ENCODE data around the gene LSM7.

Gene LSM7

GRCh38 chr19:2329501-2329916 lies 1.1 kb upstream of the LSM7 start:
- Histone ChIP-seq H3K56ac (ENCODE audit: low read length) (peak overlapping the region; percentile 97), H2BK5ac (ENCODE audit: low read length) (no peak overlapping the region), H3K4me3 (ENCODE audit: low read length) (no peak overlapping the region), H4K8ac (ENCODE audit: low read depth, low read length) (no peak overlapping the region), H3K27ac (ENCODE audit: low read depth, low read length) (no peak overlapping the region), H3K79me1 (ENCODE audit: low read length) (peaks cover 34% of the 10 kb centered on the region), H3K4ac (ENCODE audit: low read depth, low read length) (no peak overlapping the region), H2AK5ac (ENCODE audit: low read length) (no peak overlapping the region), H2BK15ac (replicated peaks; ENCODE audit: low read depth) (no peak overlapping the region), H3K9ac (ENCODE audit: low read length) (peak overlapping the region; percentile 98), H3K79me2 (ENCODE audit: control insufficient read depth, insufficient read depth, low read length) (peaks cover 54% of the 10 kb centered on the region), H3K27me3 (ENCODE audit: insufficient read depth, low read length, poor library complexity) (no peaks in the 10 kb centered on the region), H3K18ac (ENCODE audit: low read length) (no peak overlapping the region), H3K23ac (ENCODE audit: low read length) (no peak overlapping the region), H3K4me2 (ENCODE audit: low read length) (peak overlapping the region; percentile 77), H4K5ac (ENCODE audit: low read length) (no peak overlapping the region), H3K4me1 (ENCODE audit: control insufficient read depth, low read depth, low read length) (peaks cover 2% of the 10 kb centered on the region), H3K36me3 (ENCODE audit: control insufficient read depth, insufficient read depth, low read length) (peaks cover 2% of the 10 kb centered on the region), H2BK120ac (ENCODE audit: low read depth, low read length) (no peak overlapping the region)
- DNase-seq, result no peak
- WGBS (ENCODE audit: extremely low coverage, insufficient coverage, low lambda C conversion rate), result no CpG with 5 or more reads among the region's 13 CpGs

- peaks cover 54% of the 10 kb centered on the region for H3K79me2 ChIP-seq (ENCODE audit: control insufficient read depth, insufficient read depth, low read length)
Measured at GRCh38 chr19:2329149-2329478, 728 bp upstream of the LSM7 start.

GRCh38 chr19:2327773-2328400 lies 499 bp downstream of the LSM7 start:
- H3K79me2 ChIP-seq (ENCODE audit: control insufficient read depth, insufficient read depth, low read length), result peaks cover 52% of the 10 kb centered on the region
- peak; percentile 90 for DNase-seq
- no peak overlapping the region for H2BK15ac ChIP-seq (replicated peaks; ENCODE audit: low read depth)
- peaks cover 2% of the 10 kb centered on the region for H3K36me3 ChIP-seq (ENCODE audit: control insufficient read depth, insufficient read depth, low read length)
- no CpG with 5 or more reads among the region's 18 CpGs for WGBS (ENCODE audit: extremely low coverage, insufficient coverage, low lambda C conversion rate)
- H4K8ac ChIP-seq (ENCODE audit: low read depth, low read length), result no peak overlapping the region
- H3K79me1 ChIP-seq (ENCODE audit: low read length), result peaks cover 29% of the 10 kb centered on the region
- no peak overlapping the region for H4K5ac ChIP-seq (ENCODE audit: low read length)
- no peaks in the 10 kb centered on the region for H3K27me3 ChIP-seq (ENCODE audit: insufficient read depth, low read length, poor library complexity)
- H3K4me2 ChIP-seq (ENCODE audit: low read length), result peak overlapping the region; percentile 30
- peak overlapping the region; percentile 99 for H3K4me3 ChIP-seq (ENCODE audit: low read length)
- H2BK5ac ChIP-seq (ENCODE audit: low read length), result no peak overlapping the region
- H3K18ac ChIP-seq (ENCODE audit: low read length), result no peak overlapping the region
- peak overlapping the region; percentile 99 for H3K56ac ChIP-seq (ENCODE audit: low read length)
- H3K9ac ChIP-seq (ENCODE audit: low read length), result peak overlapping the region; percentile 98
- peaks cover 2% of the 10 kb centered on the region for H3K4me1 ChIP-seq (ENCODE audit: control insufficient read depth, low read depth, low read length)
- H3K4ac ChIP-seq (ENCODE audit: low read depth, low read length), result peak overlapping the region; percentile 57
- H2AK5ac ChIP-seq (ENCODE audit: low read length), result no peak overlapping the region
- H3K27ac ChIP-seq (ENCODE audit: low read depth, low read length), result peak overlapping the region; percentile 56
- H3K23ac ChIP-seq (ENCODE audit: low read length), result no peak overlapping the region
- H2BK120ac ChIP-seq (ENCODE audit: low read depth, low read length), result no peak overlapping the region

More at GRCh38 chr19:2329149-2329478, 728 bp upstream of the LSM7 start:
- H2BK120ac ChIP-seq (ENCODE audit: low read depth, low read length), result no peak overlapping the region
- H4K5ac ChIP-seq (ENCODE audit: low read length), result no peak overlapping the region
- H3K4me2 ChIP-seq (ENCODE audit: low read length), result peak overlapping the region; percentile 77
- no peak overlapping the region for H2BK15ac ChIP-seq (replicated peaks; ENCODE audit: low read depth)
- peaks cover 31% of the 10 kb centered on the region for H3K79me1 ChIP-seq (ENCODE audit: low read length)
- peaks cover 2% of the 10 kb centered on the region for H3K36me3 ChIP-seq (ENCODE audit: control insufficient read depth, insufficient read depth, low read length)
- H3K27ac ChIP-seq (ENCODE audit: low read depth, low read length), result no peak overlapping the region
- peak overlapping the region; percentile 98 for H3K9ac ChIP-seq (ENCODE audit: low read length)
- no peak overlapping the region for H4K8ac ChIP-seq (ENCODE audit: low read depth, low read length)
- DNase-seq, result no peak
- H2BK5ac ChIP-seq (ENCODE audit: low read length), result no peak overlapping the region
- WGBS (ENCODE audit: extremely low coverage, insufficient coverage, low lambda C conversion rate), result no CpG with 5 or more reads among the region's 16 CpGs
- H3K18ac ChIP-seq (ENCODE audit: low read length), result peak overlapping the region; percentile 63
- H3K23ac ChIP-seq (ENCODE audit: low read length), result peak overlapping the region; percentile 99
- peak overlapping the region; percentile 81 for H3K4ac ChIP-seq (ENCODE audit: low read depth, low read length)
- peak overlapping the region; percentile 99 for H3K4me3 ChIP-seq (ENCODE audit: low read length)
- H3K4me1 ChIP-seq (ENCODE audit: control insufficient read depth, low read depth, low read length), result peaks cover 2% of the 10 kb centered on the region
- H3K27me3 ChIP-seq (ENCODE audit: insufficient read depth, low read length, poor library complexity), result no peaks in the 10 kb centered on the region
- H3K56ac ChIP-seq (ENCODE audit: low read length), result peak overlapping the region; percentile 97
- H2AK5ac ChIP-seq (ENCODE audit: low read length), result no peak overlapping the region

GRCh38 chr19:2326699-2327360 lies 1.6 kb downstream of the LSM7 start:
- no peak overlapping the region for H3K27ac ChIP-seq (ENCODE audit: low read depth, low read length)
- H3K4me2 ChIP-seq (ENCODE audit: low read length), result no peak overlapping the region
- H3K36me3 ChIP-seq (ENCODE audit: control insufficient read depth, insufficient read depth, low read length), result peaks cover 2% of the 10 kb centered on the region
- WGBS (ENCODE audit: extremely low coverage, insufficient coverage, low lambda C conversion rate), result no CpG with 5 or more reads among the region's 16 CpGs
- no peak overlapping the region for H3K56ac ChIP-seq (ENCODE audit: low read length)
- no peak overlapping the region for H3K4ac ChIP-seq (ENCODE audit: low read depth, low read length)
- no peak overlapping the region for H2AK5ac ChIP-seq (ENCODE audit: low read length)
- no peak overlapping the region for H4K5ac ChIP-seq (ENCODE audit: low read length)
- H3K79me2 ChIP-seq (ENCODE audit: control insufficient read depth, insufficient read depth, low read length), result peaks cover 44% of the 10 kb centered on the region
- H3K23ac ChIP-seq (ENCODE audit: low read length), result no peak overlapping the region
- H2BK15ac ChIP-seq (replicated peaks; ENCODE audit: low read depth), result no peak overlapping the region
- H3K79me1 ChIP-seq (ENCODE audit: low read length), result peaks cover 27% of the 10 kb centered on the region
- H3K27me3 ChIP-seq (ENCODE audit: insufficient read depth, low read length, poor library complexity), result no peaks in the 10 kb centered on the region
- H2BK5ac ChIP-seq (ENCODE audit: low read length), result no peak overlapping the region
- peak overlapping the region; percentile 49 for H3K9ac ChIP-seq (ENCODE audit: low read length)
- no peak overlapping the region for H2BK120ac ChIP-seq (ENCODE audit: low read depth, low read length)
- no peak overlapping the region for H4K8ac ChIP-seq (ENCODE audit: low read depth, low read length)
- no peak overlapping the region for H3K4me3 ChIP-seq (ENCODE audit: low read length)
- peaks cover 2% of the 10 kb centered on the region for H3K4me1 ChIP-seq (ENCODE audit: control insufficient read depth, low read depth, low read length)
- H3K18ac ChIP-seq (ENCODE audit: low read length), result no peak overlapping the region
- peak; percentile 14 for DNase-seq

- no peak overlapping the region for H2BK15ac ChIP-seq (replicated peaks; ENCODE audit: low read depth)
- DNase-seq, result no peak
- H3K56ac ChIP-seq (ENCODE audit: low read length), result no peak overlapping the region
- no peak overlapping the region for H3K18ac ChIP-seq (ENCODE audit: low read length)
- no peak overlapping the region for H2AK5ac ChIP-seq (ENCODE audit: low read length)
- H3K9ac ChIP-seq (ENCODE audit: low read length), result no peak overlapping the region
- H3K4ac ChIP-seq (ENCODE audit: low read depth, low read length), result no peak overlapping the region
- no CpG with 5 or more reads among the region's 29 CpGs for WGBS (ENCODE audit: extremely low coverage, insufficient coverage, low lambda C conversion rate)
- H3K27ac ChIP-seq (ENCODE audit: low read depth, low read length), result no peak overlapping the region
- peaks cover 31% of the 10 kb centered on the region for H3K79me2 ChIP-seq (ENCODE audit: control insufficient read depth, insufficient read depth, low read length)
- H4K8ac ChIP-seq (ENCODE audit: low read depth, low read length), result no peak overlapping the region
- H3K4me2 ChIP-seq (ENCODE audit: low read length), result no peak overlapping the region
- no peak overlapping the region for H4K5ac ChIP-seq (ENCODE audit: low read length)
- no peaks in the 10 kb centered on the region for H3K27me3 ChIP-seq (ENCODE audit: insufficient read depth, low read length, poor library complexity)
- H3K36me3 ChIP-seq (ENCODE audit: control insufficient read depth, insufficient read depth, low read length), result peaks cover 2% of the 10 kb centered on the region
- H3K23ac ChIP-seq (ENCODE audit: low read length), result no peak overlapping the region
- H2BK120ac ChIP-seq (ENCODE audit: low read depth, low read length), result no peak overlapping the region
- H3K79me1 ChIP-seq (ENCODE audit: low read length), result peaks cover 23% of the 10 kb centered on the region
- no peak overlapping the region for H2BK5ac ChIP-seq (ENCODE audit: low read length)
- H3K4me1 ChIP-seq (ENCODE audit: control insufficient read depth, low read depth, low read length), result peaks cover 2% of the 10 kb centered on the region
- no peak overlapping the region for H3K4me3 ChIP-seq (ENCODE audit: low read length)
Measured at GRCh38 chr19:2325281-2326046, 2.9 kb downstream of the LSM7 start.

Measured in mesendoderm (in vitro differentiated cells).